NCI-H345 (cell line): Measurements from ENCODE around the gene CABCOCO1.

Source experiments
- DNase-seq: peaks from one replicate; lab custom pipeline; 2025; lab: John Stamatoyannopoulos, UW

Gene CABCOCO1

GRCh38 chr10:61662794-61663259 is at the start of gene CABCOCO1:
CABCOCO1 (plus strand) TSS chr10:61662929; CDS start chr10:61662973, 44 bp downstream.
- peak; percentile 74 for DNase-seq

GRCh38 chr10:61613665-61614064 is 49.1 kb upstream of the CABCOCO1 start:
- no peak for DNase-seq

- no peak for DNase-seq
These were observed 46.1 kb upstream of the CABCOCO1 start for GRCh38 chr10:61616611-61617010.

GRCh38 chr10:61617180-61617579 is 45.5 kb upstream of the CABCOCO1 start:
- DNase-seq = no peak

- DNase-seq = no peak
These were observed 45.1 kb upstream of the CABCOCO1 start for GRCh38 chr10:61617586-61617985.

GRCh38 chr10:61618388-61618961 is 44.3 kb upstream of the CABCOCO1 start:
- peak; percentile 4 for DNase-seq

GRCh38 chr10:61620506-61620905 is 42.2 kb upstream of the CABCOCO1 start:
- DNase-seq = no peak

- peak; percentile 78 for DNase-seq
These were observed 41.1 kb upstream of the CABCOCO1 start for GRCh38 chr10:61621605-61622051.

GRCh38 chr10:61623161-61623560 is 39.6 kb upstream of the CABCOCO1 start:
- peak; percentile 62 for DNase-seq

- DNase-seq = no peak
These were observed 36.5 kb upstream of the CABCOCO1 start for GRCh38 chr10:61626209-61626608.

GRCh38 chr10:61627266-61627665 is 35.5 kb upstream of the CABCOCO1 start:
- no peak for DNase-seq

- no peak for DNase-seq
These were observed 34.4 kb upstream of the CABCOCO1 start for GRCh38 chr10:61628151-61628874.

- no peak for DNase-seq
These were observed 33.7 kb upstream of the CABCOCO1 start for GRCh38 chr10:61628875-61629513.

- DNase-seq = no peak
These were observed 33.2 kb upstream of the CABCOCO1 start for GRCh38 chr10:61629576-61629975.

- DNase-seq = no peak
These were observed 30.6 kb upstream of the CABCOCO1 start for GRCh38 chr10:61632057-61632670.

- DNase-seq = no peak
These were observed 29.1 kb upstream of the CABCOCO1 start for GRCh38 chr10:61633665-61634064.

GRCh38 chr10:61634746-61635145 is 28.0 kb upstream of the CABCOCO1 start:
- DNase-seq = no peak

GRCh38 chr10:61635471-61635870 is 27.3 kb upstream of the CABCOCO1 start:
- DNase-seq = no peak

- no peak for DNase-seq
These were observed 26.8 kb upstream of the CABCOCO1 start for GRCh38 chr10:61635932-61636331.

- DNase-seq = no peak
These were observed 22.8 kb upstream of the CABCOCO1 start for GRCh38 chr10:61639952-61640351.

GRCh38 chr10:61640856-61641255 is 21.9 kb upstream of the CABCOCO1 start:
- no peak for DNase-seq

GRCh38 chr10:61642150-61642571 is 20.6 kb upstream of the CABCOCO1 start:
- DNase-seq = no peak

GRCh38 chr10:61642676-61643075 is 20.1 kb upstream of the CABCOCO1 start:
- DNase-seq = no peak
